HK-2 (cell line): ENCODE data around the gene CTBP2.
"Not testable (repeated sequence)": the region's sequence is repeated elsewhere in the genome, so short reads cannot be mapped to it uniquely, and the experiment has no call there.

ENCODE experiments used
- DNase-seq: peaks from one replicate; pipeline ENCODE4 v3.0.0-alpha.2; 2018; ENCODE audit not compliant: unreplicated experiment

Gene CTBP2

DNA sequence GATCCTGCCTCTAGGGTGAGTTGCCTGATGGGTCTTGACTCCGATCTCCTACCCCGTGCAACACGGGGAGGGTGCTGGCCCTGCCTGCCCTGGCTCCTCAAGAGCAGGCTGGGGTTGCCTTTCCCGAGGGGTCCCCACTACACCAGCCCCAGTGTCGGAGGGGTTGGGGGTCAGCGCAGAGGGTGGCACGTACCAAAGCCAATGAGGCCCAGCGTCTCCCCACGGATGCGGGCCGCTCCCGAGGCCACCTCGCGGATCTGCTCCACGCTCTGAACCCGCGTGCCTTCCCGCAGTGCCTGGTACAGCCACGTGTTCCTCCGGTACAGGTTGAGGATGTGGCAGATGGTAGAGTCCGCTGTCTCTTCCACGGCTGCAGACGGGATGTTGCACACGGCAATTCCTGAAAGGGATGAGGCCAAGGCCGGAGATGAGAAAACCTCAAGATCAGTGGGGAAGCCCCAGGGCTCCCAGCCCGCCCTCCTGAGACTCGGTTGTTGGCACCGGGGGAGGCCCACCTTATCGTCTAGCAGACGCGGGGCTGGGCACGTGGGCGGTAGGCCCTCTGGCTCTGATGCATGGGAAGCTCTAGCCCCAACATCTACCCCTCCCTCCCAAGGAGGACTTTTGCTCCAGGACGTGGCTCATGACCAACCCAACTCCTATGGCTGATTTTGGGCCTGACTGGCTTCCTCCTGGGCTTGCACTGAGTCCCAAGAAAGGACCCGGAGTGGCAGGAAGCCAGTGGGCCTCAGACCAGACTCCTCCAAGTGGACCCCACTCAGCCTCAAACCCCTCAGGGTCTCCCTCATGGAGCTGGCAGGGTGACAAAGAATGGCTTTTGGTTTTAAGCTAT is 162.4 kb downstream of the CTBP2 start:
- no peak for DNase-seq

- DNase-seq: no peak
Observed at GRCh38 chr10:124997306-124997705, 163.1 kb downstream of the CTBP2 start.

GRCh38 chr10:124996854-124997215 is 163.5 kb downstream of the CTBP2 start:
- DNase-seq: no peak

DNA sequence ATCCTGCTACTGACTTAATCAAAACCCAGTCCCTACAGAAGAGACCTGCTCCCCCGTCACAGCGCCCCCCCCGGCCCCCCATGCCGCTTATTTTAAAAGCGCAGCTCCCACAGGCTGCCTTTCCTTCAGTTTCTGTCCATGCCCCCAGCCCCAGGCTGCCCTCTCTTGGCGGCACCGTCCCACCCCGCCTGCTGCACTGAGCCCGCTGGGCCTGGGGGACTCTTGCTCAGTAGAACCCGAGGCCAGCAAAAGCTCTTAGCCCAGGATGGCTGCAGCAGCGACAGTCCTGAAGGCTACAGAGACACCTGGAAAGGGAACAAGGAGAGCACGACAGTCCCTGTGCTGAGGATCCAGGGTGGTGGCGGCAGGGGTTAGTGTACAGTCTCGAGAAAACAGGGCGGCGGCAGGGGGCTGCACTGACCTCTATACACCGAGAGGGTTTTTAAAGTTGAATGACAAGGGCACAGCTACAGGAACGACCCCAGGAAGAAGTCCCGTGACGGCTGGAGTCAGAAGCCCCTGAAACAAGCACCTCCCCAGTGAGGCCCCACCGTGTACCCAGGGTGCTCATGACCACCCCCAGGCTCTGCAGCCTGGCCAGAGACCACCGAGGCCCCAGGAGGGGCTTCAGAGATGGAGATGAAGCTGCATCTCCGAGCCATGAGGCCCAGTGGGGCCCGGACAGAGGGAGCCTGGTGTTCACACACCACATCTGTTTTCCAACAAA is 164.1 kb downstream of the CTBP2 start:
- no peak for DNase-seq

DNA sequence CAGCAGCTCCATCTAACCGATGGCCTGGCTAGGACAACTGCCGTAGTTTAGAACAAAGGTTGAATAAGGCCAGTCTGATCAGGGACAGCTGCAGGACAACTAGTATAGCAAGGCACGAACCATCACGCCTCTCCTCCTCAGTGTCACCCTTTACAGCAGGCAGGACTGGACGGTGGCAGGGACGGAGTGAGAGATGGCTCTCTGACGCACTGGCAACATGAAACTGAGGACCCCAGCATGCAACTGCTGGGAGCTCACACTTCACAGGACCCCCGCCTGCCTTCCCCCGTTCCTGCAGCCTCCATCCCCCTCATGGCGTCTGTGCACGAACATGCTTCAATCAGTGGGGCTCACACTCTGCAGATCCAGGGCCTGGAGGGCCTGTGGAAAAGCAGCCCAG is 164.8 kb downstream of the CTBP2 start:
- DNase-seq: no peak

- no peak for DNase-seq
Observed at GRCh38 chr10:124994573-124995473, 165.5 kb downstream of the CTBP2 start.

- DNase-seq: no peak
Observed at GRCh38 chr10:124993736-124994451, 166.5 kb downstream of the CTBP2 start.

DNA sequence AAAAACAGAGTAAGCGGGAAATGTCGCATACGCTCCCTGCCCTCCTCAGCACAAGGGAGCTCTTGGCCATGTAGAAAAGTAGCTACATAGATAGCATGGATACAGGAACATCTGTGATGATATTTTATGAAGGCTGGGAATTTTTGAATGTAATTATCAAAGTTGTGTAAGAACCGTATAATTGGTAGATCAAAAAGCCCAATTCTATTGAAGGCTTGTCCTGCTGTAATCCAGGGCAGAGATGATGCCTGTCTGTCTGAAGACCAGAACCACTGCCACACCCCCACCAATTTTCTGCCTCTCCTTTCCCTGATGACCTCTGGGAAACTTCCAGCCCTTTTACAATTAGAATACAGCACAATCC is 167.0 kb downstream of the CTBP2 start:
- no peak for DNase-seq

DNA sequence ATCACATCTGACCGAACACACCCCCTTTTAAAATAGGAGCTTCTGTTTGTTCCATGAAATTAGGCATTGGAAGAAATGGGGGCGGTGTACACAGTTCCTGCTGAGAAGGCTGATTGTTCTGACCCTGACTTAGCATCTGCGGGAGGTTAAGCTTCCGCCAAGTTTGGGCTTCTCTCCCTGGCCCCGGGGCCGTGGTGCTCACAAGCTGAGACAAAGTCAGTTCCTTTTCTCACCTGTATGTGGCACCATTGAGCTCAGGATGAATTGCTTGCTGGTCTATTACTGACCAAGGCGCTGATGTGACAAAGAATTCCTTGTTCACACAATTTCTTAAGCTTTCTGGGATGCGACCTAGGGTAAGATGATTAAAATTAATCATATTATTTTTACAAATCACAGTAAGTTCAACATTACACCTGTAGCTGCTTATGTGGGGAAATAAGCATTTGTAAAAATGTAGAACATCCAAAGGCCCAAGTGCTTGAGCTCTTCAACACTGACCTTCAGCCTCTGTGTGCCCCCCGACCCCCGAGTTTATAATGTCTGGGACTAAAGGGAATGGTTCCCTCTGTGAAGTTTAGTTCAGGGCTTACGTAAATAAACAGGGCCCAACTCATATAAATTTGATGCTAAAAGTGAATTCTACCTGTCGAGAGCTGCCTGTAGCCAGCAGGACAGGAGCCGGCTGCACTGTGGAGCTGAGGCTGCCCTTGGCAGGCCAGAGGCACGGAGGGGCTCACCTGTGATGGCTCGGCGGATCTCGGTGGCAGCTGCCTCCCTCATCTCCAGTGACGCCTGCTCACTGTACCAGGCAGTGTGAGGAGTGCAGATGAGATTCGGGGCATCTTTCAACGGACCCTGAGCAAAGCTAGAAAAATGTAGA is 167.7 kb downstream of the CTBP2 start:
- peak; percentile 39 for DNase-seq

DNA sequence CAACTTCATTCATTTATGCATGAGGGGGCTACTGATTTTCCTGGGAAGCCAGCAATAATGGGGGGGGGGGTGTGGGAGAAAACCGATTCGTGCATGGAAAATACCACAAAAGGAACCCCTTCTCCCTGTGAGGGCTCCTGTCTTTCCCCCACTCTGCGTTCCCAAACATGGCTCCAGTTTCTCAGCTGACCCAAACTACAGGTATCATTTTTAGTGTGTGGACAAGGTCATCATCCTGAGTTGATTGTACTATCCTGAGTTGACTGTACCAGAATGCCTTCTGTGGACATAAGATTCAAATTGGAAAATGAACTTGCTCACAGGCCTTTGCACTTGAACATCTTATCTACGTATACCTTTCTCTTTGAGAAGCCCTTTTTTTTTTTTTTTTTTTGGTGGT is 168.5 kb downstream of the CTBP2 start:
- DNase-seq: no peak

- no peak for DNase-seq
Observed at GRCh38 chr10:124990671-124991625, 169.4 kb downstream of the CTBP2 start.

GRCh38 chr10:124989526-124989925 is 170.8 kb downstream of the CTBP2 start:
- DNase-seq: no peak

GRCh38 chr10:124988753-124989152 is 171.6 kb downstream of the CTBP2 start:
- not testable (repeated sequence) for DNase-seq

- DNase-seq: no peak
Observed at GRCh38 chr10:124987788-124988187, 172.6 kb downstream of the CTBP2 start.

DNA sequence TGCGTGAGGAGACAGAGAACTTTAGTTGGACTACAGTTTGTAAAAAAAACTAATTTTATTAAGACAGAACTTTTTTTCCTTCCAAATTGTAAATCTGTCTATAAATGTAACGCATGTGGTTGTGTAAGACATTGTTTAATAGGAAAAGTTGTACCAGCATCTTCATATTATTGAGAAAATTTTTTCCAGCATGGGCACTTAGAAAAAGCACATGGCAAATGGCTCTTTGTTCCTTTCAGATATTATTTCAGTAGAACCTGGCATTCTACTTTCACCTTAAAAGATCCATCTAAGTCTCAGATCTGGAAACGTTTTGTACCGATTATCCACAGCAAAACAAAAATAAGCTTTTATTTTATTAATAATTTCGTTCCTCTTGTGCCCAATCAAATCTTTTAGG is 175.2 kb downstream of the CTBP2 start:
- DNase-seq: no peak

GRCh38 chr10:124984376-124984775 is 176.0 kb downstream of the CTBP2 start:
- no peak for DNase-seq

DNA sequence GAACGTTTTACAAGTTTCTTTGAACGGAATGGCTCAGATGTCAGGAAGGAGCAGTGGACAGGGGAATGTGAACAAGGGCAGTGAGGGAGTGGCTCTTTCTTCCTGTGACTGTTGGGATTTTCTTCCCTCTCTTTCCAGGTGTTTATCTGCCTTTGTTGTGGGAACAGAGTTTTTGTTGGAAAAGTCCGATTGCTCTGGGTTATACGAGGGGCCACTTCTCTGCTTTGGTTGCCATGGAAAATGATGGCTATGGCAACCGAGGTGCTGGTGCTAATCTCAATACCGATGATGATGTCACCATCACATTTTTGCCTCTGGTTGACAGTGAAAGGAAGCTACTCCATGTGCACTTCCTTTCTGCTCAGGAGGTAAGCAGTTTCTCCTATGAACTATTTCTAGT is 177.0 kb downstream of the CTBP2 start:
- no peak for DNase-seq

- DNase-seq: no peak
Observed at GRCh38 chr10:124978376-124978725, 182.0 kb downstream of the CTBP2 start.

GRCh38 chr10:124977648-124978375 is 182.6 kb downstream of the CTBP2 start:
- no peak for DNase-seq
